ENCODE measurements around the gene SLC35A3.

DNA sequence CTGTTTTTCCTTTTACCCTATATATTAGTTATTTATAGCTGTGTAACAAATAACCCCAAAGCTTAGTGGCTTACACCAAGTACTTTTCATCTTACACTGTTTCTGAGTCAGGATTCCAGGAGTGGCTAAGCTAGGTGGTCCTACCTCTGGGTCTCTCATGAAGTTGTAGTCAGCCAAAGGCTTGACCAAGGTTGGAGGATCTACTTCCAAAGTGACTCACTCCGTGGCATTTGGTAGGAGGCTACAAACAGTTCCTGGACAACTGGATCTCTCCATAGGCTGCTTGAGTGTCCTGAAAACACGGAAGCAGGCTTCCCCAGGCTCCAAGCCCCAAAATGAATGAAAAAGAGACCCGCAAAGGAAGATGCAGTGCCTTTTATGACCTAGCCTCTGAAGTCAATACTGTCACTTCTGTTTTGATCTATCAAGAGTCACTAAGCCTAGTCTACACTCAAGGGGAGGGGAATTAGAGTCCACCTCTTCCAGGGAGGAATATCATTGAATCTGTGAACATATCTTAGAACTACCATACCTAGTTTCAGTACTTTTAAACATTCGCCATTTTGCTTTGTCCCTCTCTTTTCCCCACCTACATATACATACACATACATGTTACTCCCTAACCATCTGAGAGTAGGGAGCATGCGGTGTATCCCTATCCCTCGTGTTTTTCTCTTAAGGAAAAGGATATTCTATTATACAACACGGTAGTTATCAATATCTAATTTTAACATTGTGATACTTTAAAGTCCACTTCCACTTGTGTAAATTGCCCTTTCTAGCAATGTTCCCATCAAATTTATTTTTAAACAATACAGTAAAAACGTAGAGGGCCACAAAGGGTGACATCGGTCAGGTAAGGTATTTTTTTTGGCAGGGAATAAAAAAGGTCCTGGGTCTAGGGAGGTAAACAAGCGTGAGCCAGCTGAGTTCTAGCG, 67.2 kb downstream of the SLC35A3 start:
- TF ChIP-seq, protein P1, sequence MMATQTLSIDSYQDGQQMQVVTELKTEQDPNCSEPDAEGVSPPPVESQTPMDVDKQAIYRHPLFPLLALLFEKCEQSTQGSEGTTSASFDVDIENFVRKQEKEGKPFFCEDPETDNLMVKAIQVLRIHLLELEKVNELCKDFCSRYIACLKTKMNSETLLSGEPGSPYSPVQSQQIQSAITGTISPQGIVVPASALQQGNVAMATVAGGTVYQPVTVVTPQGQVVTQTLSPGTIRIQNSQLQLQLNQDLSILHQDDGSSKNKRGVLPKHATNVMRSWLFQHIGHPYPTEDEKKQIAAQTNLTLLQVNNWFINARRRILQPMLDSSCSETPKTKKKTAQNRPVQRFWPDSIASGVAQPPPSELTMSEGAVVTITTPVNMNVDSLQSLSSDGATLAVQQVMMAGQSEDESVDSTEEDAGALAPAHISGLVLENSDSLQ (IDR thresholded peaks at IDR 0.05) = no peak
- TF ChIP-seq, protein P2, sequence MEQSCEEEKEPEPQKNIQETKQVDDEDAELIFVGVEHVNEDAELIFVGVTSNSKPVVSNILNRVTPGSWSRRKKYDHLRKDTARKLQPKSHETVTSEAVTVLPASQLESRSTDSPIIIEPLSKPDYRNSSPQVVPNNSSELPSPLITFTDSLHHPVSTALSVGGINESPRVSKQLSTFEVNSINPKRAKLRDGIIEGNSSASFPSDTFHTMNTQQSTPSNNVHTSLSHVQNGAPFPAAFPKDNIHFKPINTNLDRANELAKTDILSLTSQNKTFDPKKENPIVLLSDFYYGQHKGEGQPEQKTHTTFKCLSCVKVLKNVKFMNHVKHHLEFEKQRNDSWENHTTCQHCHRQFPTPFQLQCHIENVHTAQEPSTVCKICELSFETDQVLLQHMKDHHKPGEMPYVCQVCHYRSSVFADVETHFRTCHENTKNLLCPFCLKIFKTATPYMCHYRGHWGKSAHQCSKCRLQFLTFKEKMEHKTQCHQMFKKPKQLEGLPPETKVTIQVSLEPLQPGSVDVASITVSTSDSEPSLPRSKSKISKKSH (CRISPR knock-in tag; IDR thresholded peaks at IDR 0.05) = no peak
- no peak for TF ChIP-seq TCF7 (IDR thresholded peaks at IDR 0.05; ENCODE audit: borderline replicate concordance)
- TF ChIP-seq, protein P3, sequence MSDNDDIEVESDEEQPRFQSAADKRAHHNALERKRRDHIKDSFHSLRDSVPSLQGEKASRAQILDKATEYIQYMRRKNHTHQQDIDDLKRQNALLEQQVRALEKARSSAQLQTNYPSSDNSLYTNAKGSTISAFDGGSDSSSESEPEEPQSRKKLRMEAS (CRISPR knock-in tag; IDR thresholded peaks at IDR 0.05) = no peak
- TF ChIP-seq HMG20B (CRISPR knock-in tag; IDR thresholded peaks at IDR 0.05) = no peak
- TF ChIP-seq, protein P4, sequence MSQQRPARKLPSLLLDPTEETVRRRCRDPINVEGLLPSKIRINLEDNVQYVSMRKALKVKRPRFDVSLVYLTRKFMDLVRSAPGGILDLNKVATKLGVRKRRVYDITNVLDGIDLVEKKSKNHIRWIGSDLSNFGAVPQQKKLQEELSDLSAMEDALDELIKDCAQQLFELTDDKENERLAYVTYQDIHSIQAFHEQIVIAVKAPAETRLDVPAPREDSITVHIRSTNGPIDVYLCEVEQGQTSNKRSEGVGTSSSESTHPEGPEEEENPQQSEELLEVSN (IDR thresholded peaks at IDR 0.05; ENCODE audit: borderline replicate concordance in 1 of 2, extremely low read depth in 1 of 2, insufficient read depth in 1 of 2, insufficient read length in 1 of 2, low read depth in 1 of 2, low read length in 1 of 2, poor library complexity in 1 of 2, severe bottlenecking in 1 of 2) = no peak
- no peak for TF ChIP-seq CBFB (CRISPR knock-in tag; IDR thresholded peaks at IDR 0.05)
